HL-60 (cell line): ENCODE measurements around the gene KCNH4.

Source experiments
- GABPA ChIP-seq: IDR thresholded peaks from 2 replicates; pipeline ENCODE4 v1.6.1; 2012; ENCODE audit warnings: low read depth
- POLR2AphosphoS5 ChIP-seq: IDR thresholded peaks from 2 replicates; pipeline ENCODE4 v1.6.1; 2012; ENCODE audit warnings: low read depth
- SPI1 ChIP-seq: IDR thresholded peaks from 2 replicates; pipeline ENCODE4 v1.6.1; 2012; ENCODE audit warnings: low read depth, mild to moderate bottlenecking, borderline replicate concordance
- TF ChIP-seq, protein P1 (sequence below): IDR thresholded peaks from one replicate; pipeline ENCODE4 v1.5.1; 2011; ENCODE audit warnings: low read length, control low read depth, inconsistent platforms; ENCODE audit not compliant: insufficient read depth
- TF ChIP-seq, protein P2 (sequence below): IDR thresholded peaks from 2 replicates; pipeline ENCODE4 v1.6.1; 2012; ENCODE audit warnings: low read depth; ENCODE audit not compliant: insufficient replicate concordance

- TF ChIP-seq POLR2AphosphoS5 = no peak
- TF ChIP-seq, protein P1, sequence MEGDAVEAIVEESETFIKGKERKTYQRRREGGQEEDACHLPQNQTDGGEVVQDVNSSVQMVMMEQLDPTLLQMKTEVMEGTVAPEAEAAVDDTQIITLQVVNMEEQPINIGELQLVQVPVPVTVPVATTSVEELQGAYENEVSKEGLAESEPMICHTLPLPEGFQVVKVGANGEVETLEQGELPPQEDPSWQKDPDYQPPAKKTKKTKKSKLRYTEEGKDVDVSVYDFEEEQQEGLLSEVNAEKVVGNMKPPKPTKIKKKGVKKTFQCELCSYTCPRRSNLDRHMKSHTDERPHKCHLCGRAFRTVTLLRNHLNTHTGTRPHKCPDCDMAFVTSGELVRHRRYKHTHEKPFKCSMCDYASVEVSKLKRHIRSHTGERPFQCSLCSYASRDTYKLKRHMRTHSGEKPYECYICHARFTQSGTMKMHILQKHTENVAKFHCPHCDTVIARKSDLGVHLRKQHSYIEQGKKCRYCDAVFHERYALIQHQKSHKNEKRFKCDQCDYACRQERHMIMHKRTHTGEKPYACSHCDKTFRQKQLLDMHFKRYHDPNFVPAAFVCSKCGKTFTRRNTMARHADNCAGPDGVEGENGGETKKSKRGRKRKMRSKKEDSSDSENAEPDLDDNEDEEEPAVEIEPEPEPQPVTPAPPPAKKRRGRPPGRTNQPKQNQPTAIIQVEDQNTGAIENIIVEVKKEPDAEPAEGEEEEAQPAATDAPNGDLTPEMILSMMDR = no peak
- no peak for TF ChIP-seq GABPA
- TF ChIP-seq, protein P2, sequence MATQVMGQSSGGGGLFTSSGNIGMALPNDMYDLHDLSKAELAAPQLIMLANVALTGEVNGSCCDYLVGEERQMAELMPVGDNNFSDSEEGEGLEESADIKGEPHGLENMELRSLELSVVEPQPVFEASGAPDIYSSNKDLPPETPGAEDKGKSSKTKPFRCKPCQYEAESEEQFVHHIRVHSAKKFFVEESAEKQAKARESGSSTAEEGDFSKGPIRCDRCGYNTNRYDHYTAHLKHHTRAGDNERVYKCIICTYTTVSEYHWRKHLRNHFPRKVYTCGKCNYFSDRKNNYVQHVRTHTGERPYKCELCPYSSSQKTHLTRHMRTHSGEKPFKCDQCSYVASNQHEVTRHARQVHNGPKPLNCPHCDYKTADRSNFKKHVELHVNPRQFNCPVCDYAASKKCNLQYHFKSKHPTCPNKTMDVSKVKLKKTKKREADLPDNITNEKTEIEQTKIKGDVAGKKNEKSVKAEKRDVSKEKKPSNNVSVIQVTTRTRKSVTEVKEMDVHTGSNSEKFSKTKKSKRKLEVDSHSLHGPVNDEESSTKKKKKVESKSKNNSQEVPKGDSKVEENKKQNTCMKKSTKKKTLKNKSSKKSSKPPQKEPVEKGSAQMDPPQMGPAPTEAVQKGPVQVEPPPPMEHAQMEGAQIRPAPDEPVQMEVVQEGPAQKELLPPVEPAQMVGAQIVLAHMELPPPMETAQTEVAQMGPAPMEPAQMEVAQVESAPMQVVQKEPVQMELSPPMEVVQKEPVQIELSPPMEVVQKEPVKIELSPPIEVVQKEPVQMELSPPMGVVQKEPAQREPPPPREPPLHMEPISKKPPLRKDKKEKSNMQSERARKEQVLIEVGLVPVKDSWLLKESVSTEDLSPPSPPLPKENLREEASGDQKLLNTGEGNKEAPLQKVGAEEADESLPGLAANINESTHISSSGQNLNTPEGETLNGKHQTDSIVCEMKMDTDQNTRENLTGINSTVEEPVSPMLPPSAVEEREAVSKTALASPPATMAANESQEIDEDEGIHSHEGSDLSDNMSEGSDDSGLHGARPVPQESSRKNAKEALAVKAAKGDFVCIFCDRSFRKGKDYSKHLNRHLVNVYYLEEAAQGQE = no peak
- TF ChIP-seq SPI1 = no peak
Observed at GRCh38 chr17:42132941-42133340, 48.0 kb downstream of the KCNH4 start.
